Panc1 (cell line): ENCODE results near the gene BCL2.

Experiments used
- POLR2AphosphoS5 ChIP-seq: IDR thresholded peaks from 2 replicates; pipeline ENCODE4 v1.6.1; 2012; ENCODE audit warnings: mild to moderate bottlenecking, low read depth, low read length, moderate library complexity
- SIN3A ChIP-seq: IDR thresholded peaks from 2 replicates; pipeline ENCODE4 v1.6.1; 2012; ENCODE audit warnings: low read depth, mild to moderate bottlenecking, low read length, moderate library complexity, borderline replicate concordance; ENCODE audit not compliant: insufficient read depth
- TF ChIP-seq, protein P1 (sequence below): fragments of 450-650 bp; IDR thresholded peaks from 2 replicates; pipeline ENCODE4 v1.5.1; 2017; ENCODE audit warnings: mild to moderate bottlenecking
- TF ChIP-seq, protein P2 (sequence below), 2 experiments: IDR thresholded peaks; 2 replicates each; pipeline ENCODE4 v1.6.1; 2011 to 2012; ENCODE audit warnings: low read depth in 2 of 2, control low read depth in 1 of 2, low read length in 1 of 2, mild to moderate bottlenecking in 1 of 2, moderate library complexity in 1 of 2; ENCODE audit not compliant: insufficient read depth in 1 of 2

- TF ChIP-seq, protein P1, sequence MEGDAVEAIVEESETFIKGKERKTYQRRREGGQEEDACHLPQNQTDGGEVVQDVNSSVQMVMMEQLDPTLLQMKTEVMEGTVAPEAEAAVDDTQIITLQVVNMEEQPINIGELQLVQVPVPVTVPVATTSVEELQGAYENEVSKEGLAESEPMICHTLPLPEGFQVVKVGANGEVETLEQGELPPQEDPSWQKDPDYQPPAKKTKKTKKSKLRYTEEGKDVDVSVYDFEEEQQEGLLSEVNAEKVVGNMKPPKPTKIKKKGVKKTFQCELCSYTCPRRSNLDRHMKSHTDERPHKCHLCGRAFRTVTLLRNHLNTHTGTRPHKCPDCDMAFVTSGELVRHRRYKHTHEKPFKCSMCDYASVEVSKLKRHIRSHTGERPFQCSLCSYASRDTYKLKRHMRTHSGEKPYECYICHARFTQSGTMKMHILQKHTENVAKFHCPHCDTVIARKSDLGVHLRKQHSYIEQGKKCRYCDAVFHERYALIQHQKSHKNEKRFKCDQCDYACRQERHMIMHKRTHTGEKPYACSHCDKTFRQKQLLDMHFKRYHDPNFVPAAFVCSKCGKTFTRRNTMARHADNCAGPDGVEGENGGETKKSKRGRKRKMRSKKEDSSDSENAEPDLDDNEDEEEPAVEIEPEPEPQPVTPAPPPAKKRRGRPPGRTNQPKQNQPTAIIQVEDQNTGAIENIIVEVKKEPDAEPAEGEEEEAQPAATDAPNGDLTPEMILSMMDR: no peak
- TF ChIP-seq POLR2AphosphoS5: no peak
- no peak for TF ChIP-seq SIN3A
- TF ChIP-seq, protein P2, sequence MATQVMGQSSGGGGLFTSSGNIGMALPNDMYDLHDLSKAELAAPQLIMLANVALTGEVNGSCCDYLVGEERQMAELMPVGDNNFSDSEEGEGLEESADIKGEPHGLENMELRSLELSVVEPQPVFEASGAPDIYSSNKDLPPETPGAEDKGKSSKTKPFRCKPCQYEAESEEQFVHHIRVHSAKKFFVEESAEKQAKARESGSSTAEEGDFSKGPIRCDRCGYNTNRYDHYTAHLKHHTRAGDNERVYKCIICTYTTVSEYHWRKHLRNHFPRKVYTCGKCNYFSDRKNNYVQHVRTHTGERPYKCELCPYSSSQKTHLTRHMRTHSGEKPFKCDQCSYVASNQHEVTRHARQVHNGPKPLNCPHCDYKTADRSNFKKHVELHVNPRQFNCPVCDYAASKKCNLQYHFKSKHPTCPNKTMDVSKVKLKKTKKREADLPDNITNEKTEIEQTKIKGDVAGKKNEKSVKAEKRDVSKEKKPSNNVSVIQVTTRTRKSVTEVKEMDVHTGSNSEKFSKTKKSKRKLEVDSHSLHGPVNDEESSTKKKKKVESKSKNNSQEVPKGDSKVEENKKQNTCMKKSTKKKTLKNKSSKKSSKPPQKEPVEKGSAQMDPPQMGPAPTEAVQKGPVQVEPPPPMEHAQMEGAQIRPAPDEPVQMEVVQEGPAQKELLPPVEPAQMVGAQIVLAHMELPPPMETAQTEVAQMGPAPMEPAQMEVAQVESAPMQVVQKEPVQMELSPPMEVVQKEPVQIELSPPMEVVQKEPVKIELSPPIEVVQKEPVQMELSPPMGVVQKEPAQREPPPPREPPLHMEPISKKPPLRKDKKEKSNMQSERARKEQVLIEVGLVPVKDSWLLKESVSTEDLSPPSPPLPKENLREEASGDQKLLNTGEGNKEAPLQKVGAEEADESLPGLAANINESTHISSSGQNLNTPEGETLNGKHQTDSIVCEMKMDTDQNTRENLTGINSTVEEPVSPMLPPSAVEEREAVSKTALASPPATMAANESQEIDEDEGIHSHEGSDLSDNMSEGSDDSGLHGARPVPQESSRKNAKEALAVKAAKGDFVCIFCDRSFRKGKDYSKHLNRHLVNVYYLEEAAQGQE (IDR thresholded peaks at IDR 0.05; ENCODE audit: insufficient read depth in 1 of 2, low read depth in 2 of 2, low read length in 1 of 2): no peak
These were observed 29.3 kb downstream of the BCL2 start for GRCh38 chr18:63290166-63290820.
